Hematopoietic multipotent progenitor cell (in vitro differentiated cells): ENCODE results near the gene IGSF3. TPM values are rescaled to one million over a fixed set of nuclear protein-coding genes. Genes with fewer than 3 reads are reported as not detected.
A peak's percentile ranks its signal among the peaks of the same experiment; 100 is the strongest.
"Not testable (repeated sequence)": the region's sequence is repeated elsewhere in the genome, so short reads cannot be mapped to it uniquely, and the experiment has no call there.

Source experiments
- DNase-seq, 3 donors: peaks; one replicate each; pipeline ENCODE4 v3.0.0-alpha.2; 2011 to 2015; ENCODE audit warnings: low read depth in 2 of 3, low spot score in 2 of 3
- total RNA-seq: library from RNA; depleted of rRNA; stranded (reverse); fragments of >200 nt; gene quantifications from one replicate; pipeline ENCODE4 v1.2.3, GENCODE V29; 2012

The IGSF3 gene
- total RNA-seq, 1 donor, result 0.27 TPM

DNA sequence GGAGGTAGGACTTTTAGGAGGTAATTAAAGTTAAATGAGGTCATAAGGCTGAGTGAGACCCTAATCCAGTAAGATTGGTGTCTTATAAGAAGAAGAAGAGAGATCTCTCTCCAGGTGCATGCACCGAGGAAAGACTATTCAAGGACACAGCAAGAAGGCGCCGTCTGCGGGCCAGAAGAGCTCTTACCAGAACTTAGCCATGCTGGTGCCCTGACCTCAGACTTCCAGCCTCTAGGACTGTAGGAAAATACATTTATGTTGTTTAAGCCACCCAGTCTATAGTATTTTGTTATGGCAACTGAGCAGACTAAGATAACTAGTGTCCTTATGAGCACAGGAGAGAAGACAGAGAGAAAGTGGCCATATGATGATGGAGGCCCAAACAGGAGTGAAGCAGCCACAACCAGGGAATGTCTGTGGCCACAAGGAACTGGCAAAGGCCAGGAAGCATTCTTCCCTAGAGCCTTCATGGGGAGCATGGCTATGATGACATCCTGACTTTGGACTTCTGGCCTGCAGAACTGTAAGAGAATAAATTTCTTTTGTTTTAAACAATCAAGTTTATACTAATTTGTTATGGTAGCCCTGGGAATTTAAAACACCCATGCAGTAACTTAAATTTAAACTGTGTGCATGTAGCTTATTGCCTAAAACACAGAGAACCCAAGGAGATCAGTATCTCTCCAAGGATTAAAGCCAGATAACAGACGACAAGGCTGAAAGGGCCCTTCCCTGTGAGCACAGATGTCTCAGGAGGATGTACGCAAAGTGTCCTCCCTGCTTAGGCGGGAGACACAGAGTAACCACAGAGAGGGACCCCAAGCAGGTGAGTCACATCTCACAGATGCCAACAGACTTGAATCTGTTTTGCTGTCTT, 86.8 kb downstream of the IGSF3 start:
- no peak for DNase-seq

DNA sequence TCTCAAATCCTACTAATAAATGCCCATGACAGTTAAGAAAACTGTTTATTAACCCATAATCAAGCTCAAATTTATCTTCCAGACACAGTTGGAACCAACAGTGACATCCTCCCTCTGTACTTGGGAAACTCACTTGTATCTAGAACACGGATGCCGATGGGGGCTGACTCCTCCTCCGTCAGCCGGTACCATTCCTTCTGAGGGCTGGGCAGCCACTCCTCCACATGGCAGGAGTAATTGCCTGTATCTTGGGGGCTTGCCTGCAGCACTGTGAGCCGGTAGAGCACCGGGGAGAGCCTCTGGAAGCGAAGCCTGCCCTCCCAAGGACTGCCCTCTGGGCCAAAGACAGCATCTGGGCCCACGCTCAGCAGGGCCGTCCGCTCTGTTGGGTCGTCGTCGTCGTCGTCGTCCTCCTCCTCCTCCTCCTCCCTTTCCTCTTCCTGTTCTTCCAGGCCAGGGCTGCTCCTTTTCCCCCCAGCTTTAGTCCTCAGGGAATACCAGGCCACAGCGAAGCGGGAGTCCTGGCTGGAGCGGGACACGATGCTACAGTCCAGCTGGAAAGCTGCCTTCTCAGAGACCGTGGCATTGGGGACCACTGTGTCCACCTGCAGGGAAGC, 88.2 kb downstream of the IGSF3 start:
- no peak for DNase-seq

DNA sequence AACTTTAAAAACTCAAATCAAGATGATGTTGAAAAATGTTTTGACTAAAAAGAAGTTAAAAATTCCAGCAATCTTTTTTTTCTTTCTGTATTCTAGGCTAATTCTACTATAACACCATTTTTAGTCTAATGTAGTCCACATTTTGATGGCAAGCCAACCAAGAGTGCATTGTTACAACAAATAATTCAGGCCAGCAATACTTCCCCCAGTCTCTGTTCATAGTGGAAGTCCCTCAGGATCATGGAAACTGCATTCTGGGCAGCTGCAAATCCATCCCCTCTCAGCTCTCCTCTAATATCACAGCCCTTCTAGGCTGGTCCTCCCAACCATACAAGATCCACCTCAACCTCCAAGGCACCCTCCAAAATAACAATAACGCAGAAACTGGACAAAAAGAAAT, 89.0 kb downstream of the IGSF3 start:
- no peak for DNase-seq

DNA sequence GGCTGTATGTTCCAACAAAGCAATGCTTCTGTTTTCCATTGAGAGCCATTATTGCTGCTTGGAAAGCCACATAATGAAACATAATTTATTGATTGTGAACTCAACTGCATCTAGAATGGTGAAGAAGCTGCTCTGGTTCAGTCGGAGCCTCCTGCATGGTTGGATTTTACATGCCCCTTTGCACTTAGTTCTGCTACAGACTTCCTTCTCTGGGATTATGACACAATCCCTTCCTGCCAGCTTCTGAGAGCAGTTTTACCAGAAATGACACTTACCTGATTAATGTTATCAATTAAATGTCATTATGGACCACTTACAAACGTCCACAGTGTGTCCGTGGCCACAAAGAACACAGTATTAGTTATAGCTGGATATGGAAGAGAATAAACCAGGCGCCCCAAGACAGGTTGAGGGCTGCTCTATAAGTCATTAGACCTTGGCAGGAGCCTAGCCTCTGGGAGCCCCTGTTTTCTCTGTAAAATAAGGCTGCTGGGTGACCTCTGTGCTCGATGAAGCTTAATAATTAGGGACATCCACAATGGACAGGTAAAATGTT, 89.7 kb downstream of the IGSF3 start:
- no peak for DNase-seq

GRCh38 chr1:116574581-116575291, 92.8 kb downstream of the IGSF3 start:
- peak in 2 of 3 donors; percentile 58 to 79 for DNase-seq

GRCh38 chr1:116573431-116574095, 94.0 kb downstream of the IGSF3 start:
- no peak for DNase-seq

GRCh38 chr1:116572771-116573430, 94.6 kb downstream of the IGSF3 start:
- no peak for DNase-seq

GRCh38 chr1:116572099-116572498, 95.4 kb downstream of the IGSF3 start:
- DNase-seq, result no peak

DNA sequence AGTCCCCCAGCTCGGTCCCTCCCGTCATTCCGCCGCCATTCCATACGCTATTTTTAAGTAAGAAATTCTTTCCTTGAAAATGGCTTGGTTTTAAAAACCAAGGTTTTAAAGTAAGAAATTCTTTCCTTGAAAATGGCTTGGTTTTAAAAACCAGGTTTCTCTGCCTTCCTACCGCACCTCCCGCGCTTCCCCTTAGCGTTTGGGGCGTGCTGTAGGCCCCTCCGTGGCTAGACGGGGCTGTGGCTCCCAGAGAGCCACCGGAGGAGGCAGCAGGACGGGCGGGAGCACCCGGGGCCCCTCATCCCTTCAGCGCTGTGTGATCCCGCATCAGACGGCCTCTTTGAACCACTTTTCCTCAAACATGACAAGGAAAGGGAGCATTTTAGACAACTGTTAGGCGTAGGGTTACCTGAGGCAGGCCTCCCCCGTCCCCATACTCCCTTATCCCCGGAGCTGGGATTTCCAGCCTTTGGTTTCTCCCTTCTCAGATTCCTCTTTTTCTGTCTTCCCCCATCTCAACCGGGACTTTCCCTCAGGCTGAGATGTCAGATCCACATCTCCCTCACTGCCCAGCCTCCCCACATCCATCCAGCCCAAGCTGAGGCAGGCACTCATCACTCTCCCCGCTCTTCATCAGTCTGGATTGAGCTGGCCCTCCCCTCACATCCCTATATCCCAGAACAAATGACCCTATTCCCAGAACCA, 96.2 kb downstream of the IGSF3 start:
- no peak for DNase-seq

DNA sequence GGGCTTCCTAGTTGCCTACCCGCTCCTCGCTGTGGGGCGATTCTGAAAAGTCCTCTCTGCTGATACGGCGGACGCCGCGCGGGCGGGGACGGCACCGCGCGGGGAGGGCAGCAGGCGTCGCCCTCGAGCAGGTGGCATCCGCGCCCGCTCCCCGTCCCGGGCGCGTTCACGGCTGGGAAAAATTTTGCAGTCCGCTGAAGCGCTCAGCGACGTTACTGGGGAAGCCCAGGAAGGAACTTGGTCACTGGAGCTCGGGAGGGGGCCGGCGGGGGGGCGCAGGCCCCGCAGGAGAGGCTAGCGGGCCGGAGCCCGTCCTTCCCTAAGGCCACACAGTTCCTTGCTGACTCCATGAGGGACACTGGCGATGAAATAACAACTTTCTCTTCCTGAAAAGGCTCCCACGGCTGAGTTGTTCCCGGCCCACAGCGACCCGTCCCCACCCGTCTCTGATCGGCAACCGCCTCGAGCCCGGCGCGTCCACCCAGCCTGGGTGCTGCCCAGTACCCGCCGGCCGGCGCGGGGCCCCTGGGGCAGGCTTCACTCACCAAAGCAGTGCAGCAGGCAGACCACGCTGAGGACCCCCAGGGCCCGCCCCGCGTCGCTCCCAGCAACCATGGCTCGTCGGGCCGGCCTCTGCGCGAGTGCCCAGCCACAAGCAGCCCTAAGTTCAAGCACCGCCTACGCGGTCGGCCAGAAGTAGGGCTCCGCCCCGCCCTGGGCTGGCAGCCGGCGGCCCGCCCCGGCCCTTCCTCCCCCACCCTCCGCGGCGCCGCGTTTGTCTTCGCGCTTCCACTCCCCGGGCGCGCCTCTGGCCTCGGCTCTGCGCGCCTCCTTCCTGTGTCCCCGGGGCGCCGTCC, 96.9 kb downstream of the IGSF3 start, which contains the start of gene CD58:
CD58 (minus strand) TSS at position 669 of the 857 bp plus-strand sequence; CDS start at position 615, 54 bp downstream.
- DNase-seq, result peak; percentile 63 to 85 (median 82)

- peak in 2 of 3 donors; percentile 54 to 64 for DNase-seq
Measured at GRCh38 chr1:116569776-116570357, 97.7 kb downstream of the IGSF3 start.

DNA sequence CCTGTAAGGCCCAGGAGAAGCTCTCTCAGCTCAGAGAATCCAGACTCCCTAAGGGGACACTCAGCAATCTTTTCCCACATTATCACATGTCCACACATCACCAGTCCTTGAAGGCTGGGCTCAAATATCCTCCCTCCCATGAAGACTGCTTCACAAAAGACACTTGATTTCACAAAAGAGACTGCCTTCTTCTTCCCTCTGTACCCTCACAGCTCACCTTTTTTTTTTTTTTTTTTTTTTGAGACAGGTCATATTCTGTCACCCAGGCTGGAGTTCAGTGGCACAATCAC, 98.2 kb downstream of the IGSF3 start:
- no peak for DNase-seq

DNA sequence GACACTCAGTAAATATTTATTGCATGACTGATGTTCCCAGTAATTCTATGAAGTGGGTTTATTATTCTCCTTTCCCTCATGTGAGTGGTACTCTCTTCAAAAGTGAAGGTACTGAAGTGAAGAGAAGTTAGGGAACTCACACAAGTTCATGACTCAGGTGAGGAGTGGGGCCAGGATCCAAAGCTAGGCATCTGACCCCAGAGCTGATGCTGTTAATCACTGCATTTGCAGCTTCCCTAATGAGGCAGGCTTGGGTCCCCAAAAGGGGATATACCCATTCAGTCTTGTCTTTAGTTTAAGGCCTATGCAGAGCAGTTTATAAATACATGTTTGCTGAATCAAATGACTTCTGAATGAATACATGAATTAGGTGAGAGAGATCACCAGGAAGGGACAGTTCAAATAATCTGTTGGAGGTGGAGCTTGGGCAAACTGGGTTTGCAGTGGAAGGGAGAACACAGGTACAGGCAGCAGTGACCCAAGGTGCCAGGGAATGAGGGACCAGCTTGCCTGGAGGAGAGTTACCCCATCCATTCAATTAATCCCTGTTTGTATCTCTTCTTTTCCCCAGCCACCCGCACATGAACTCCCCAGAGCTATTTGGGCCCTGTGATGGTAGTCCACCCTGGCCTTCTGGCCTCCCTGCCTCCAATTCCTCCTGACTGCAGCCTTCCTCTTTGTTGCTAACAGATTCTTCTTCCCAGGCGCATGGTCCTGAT, 98.7 kb downstream of the IGSF3 start:
- no peak for DNase-seq

GRCh38 chr1:116567790-116568661, 99.5 kb downstream of the IGSF3 start:
- no peak for DNase-seq

DNA sequence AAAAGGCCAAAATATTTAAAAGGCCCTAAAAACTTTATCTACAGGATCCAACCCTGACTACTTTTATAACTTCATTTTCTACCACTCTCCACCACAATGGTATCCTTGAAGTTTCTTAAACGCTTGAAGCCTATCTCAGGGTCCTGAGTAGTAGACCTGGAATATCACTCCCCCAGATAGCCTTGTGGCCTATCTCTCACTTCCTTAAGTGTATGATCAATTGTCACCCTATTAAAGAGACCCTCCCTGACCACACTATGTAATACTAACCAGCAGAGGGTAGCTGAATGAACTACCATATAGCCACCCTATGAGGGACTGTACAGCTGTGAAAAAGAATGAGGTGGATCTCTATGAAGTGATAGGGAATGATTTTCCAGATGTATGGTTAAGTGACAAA, 102.3 kb downstream of the IGSF3 start:
- DNase-seq, result no peak

GRCh38 chr1:116564426-116564825, 103.1 kb downstream of the IGSF3 start:
- DNase-seq, result no peak

- not testable (repeated sequence) for DNase-seq
Measured at GRCh38 chr1:116562465-116562864, 105.1 kb downstream of the IGSF3 start.
